SK-N-SH (cell line): ENCODE results near the gene CCDC18. TPM values are rescaled to one million over a fixed set of nuclear protein-coding genes. Genes with fewer than 3 reads are reported as not detected.
"Not testable (repeated sequence)": the region's sequence is repeated elsewhere in the genome, so short reads cannot be mapped to it uniquely, and the experiment has no call there.

ENCODE experiments used
- CTCF ChIA-PET: fragments of 300-600, 350-600 bp; formaldehyde crosslinking; extraction: SDS; loops from one replicate; lab custom pipeline; 2021; lab: Yijun Ruan, JAX
- POLR2A ChIA-PET: fragments of 350-600 bp; sonication (Branson Sonifier 250); formaldehyde crosslinking; extraction: SDS; loops from one replicate; lab custom pipeline; 2020; ENCODE audit warnings: antibody characterized with exemption, inconsistent platforms; lab: Yijun Ruan, JAX
- DNase-seq: peaks from one replicate; pipeline ENCODE4 v3.0.0; 2012
- H2AFZ ChIP-seq: fragments of 200-600 bp; sonication (generic); 2 replicates; pipeline ENCODE4 v1.8.1; 2016; ENCODE audit warnings: antibody characterized with exemption, mild to moderate bottlenecking, low read depth
- H3F3A ChIP-seq: fragments of 200-600 bp; sonication (generic); replicated peaks from 2 replicates; pipeline ENCODE3; 2016; ENCODE audit warnings: antibody characterized with exemption, mild to moderate bottlenecking; ENCODE audit not compliant: insufficient read depth
- H3K27ac ChIP-seq, 2 experiments: fragments of 200-500 bp in 1 of 2; fragments of 200-600 bp in 1 of 2; sonication (Bioruptor generic) in 1 of 2; sonication (generic), shearing (Covaris generic) in 1 of 2; 2 replicates each; pipeline versions ENCODE4 v1.5.1 to v1.6.1; 2014 to 2016; ENCODE audit warnings: low read depth in 2 of 2, inconsistent platforms in 1 of 2, low read length in 1 of 2, mild to moderate bottlenecking in 1 of 2, mixed read lengths in 1 of 2
- H3K27me3 ChIP-seq: fragments of 200-600 bp; sonication (generic), shearing (Covaris generic); 2 replicates; pipeline ENCODE4 v1.6.1; 2016; ENCODE audit warnings: mixed run types; ENCODE audit not compliant: insufficient read depth
- H3K36me3 ChIP-seq, 2 experiments: fragments of 200-500 bp in 1 of 2; fragments of 200-600 bp in 1 of 2; sonication (Bioruptor generic) in 1 of 2; sonication (generic) in 1 of 2; replicated peaks in 1 of 2; 2 replicates each; pipeline versions ENCODE3 to v1.5.1; 2014 to 2016; ENCODE audit warnings: low read length in 1 of 2, mild to moderate bottlenecking in 1 of 2; ENCODE audit not compliant: insufficient read depth in 2 of 2, control insufficient read depth in 1 of 2
- H3K4me1 ChIP-seq, 2 experiments: fragments of 200-500 bp in 1 of 2; fragments of 200-600 bp in 1 of 2; sonication (Bioruptor generic) in 1 of 2; sonication (generic), shearing (Covaris generic) in 1 of 2; 2 replicates each; pipeline versions ENCODE4 v1.5.1 to v1.6.1; 2014 to 2016; ENCODE audit warnings: low read depth in 1 of 2, low read length in 1 of 2, mixed run types in 1 of 2; ENCODE audit not compliant: insufficient read depth in 2 of 2, control insufficient read depth in 1 of 2
- H3K4me2 ChIP-seq: fragments of 200-600 bp; sonication (generic), shearing (Covaris generic); 2 replicates; pipeline ENCODE4 v1.6.1; 2017; ENCODE audit warnings: mixed run types
- H3K4me3 ChIP-seq, 2 experiments: fragments of 200-500 bp in 1 of 2; fragments of 200-600 bp in 1 of 2; sonication (Bioruptor generic) in 1 of 2; sonication (generic), shearing (Covaris generic) in 1 of 2; 2 replicates each; pipeline versions ENCODE4 v1.5.1 to v1.8.1; 2014 to 2016; ENCODE audit warnings: low read depth in 2 of 2, inconsistent platforms in 1 of 2, low read length in 1 of 2, mild to moderate bottlenecking in 1 of 2, mixed read lengths in 1 of 2, moderate library complexity in 1 of 2
- H3K79me2 ChIP-seq: fragments of 200-600 bp; sonication (generic); 2 replicates; pipeline ENCODE4 v1.8.1; 2017; ENCODE audit warnings: mild to moderate bottlenecking; ENCODE audit not compliant: insufficient read depth
- H3K9ac ChIP-seq: fragments of 200-600 bp; sonication (generic); 2 replicates; pipeline ENCODE4 v1.6.1; 2017; ENCODE audit warnings: mixed run types
- H3K9me2 ChIP-seq: fragments of 200-600 bp; sonication (generic); 2 replicates; pipeline ENCODE4 v1.6.1; 2017; ENCODE audit warnings: mixed run types
- H3K9me3 ChIP-seq: fragments of 200-600 bp; sonication (generic); 2 replicates; pipeline ENCODE4 v1.6.1; 2017; ENCODE audit warnings: mixed run types, mild to moderate bottlenecking, moderate library complexity
- H4K20me1 ChIP-seq: fragments of 200-600 bp; sonication (generic); 2 replicates; pipeline ENCODE4 v1.6.1; 2017; ENCODE audit warnings: mild to moderate bottlenecking, mixed run types; ENCODE audit not compliant: insufficient read depth
- CHD2 ChIP-seq: fragments of 150-350 bp; IDR thresholded peaks from 2 replicates; pipeline ENCODE4 v1.6.1; 2018; ENCODE audit warnings: low read length; ENCODE audit not compliant: partially characterized antibody
- CTCF ChIP-seq: fragments of 200-600 bp; sonication (generic); IDR thresholded peaks from 2 replicates; pipeline ENCODE4 v1.6.1; 2017; ENCODE audit warnings: antibody characterized with exemption, mild to moderate bottlenecking, moderate library complexity
- ELF1 ChIP-seq: IDR thresholded peaks from 2 replicates; pipeline ENCODE4 v1.4.0; 2012
- EP300 ChIP-seq, 2 experiments: IDR thresholded peaks; 2 replicates each; pipeline versions ENCODE4 v1.4.0 to v1.6.1; 2012; ENCODE audit warnings: borderline replicate concordance in 1 of 2, low read depth in 1 of 2, low read length in 1 of 2
- JUND ChIP-seq: IDR thresholded peaks from 2 replicates; pipeline ENCODE4 v1.4.0; 2012
- POLR2AphosphoS5 ChIP-seq: IDR thresholded peaks from 2 replicates; pipeline ENCODE4 v1.6.1; 2012; ENCODE audit warnings: low read depth, low read length
- RAD21 ChIP-seq: IDR thresholded peaks from 2 replicates; pipeline ENCODE4 v1.6.1; 2012; ENCODE audit warnings: mild to moderate bottlenecking, low read length
- RFX5 ChIP-seq: IDR thresholded peaks from 2 replicates; pipeline ENCODE4 v1.6.1; 2012; ENCODE audit warnings: mild to moderate bottlenecking, improper control_type of control experiment, low read length
- RXRA ChIP-seq: IDR thresholded peaks from 2 replicates; pipeline ENCODE4 v1.4.0; 2012; ENCODE audit warnings: low read depth, mild to moderate bottlenecking, borderline replicate concordance
- TAF1 ChIP-seq: IDR thresholded peaks from 2 replicates; pipeline ENCODE4 v1.6.1; 2012; ENCODE audit warnings: low read depth, mild to moderate bottlenecking, low read length, moderate library complexity, borderline replicate concordance
- USF1 ChIP-seq: IDR thresholded peaks from 2 replicates; pipeline ENCODE4 v1.4.0; 2012; ENCODE audit warnings: low read depth, borderline replicate concordance
- ZBTB33 ChIP-seq: IDR thresholded peaks from 2 replicates; pipeline ENCODE4 v1.4.0; 2012; ENCODE audit warnings: low read depth, borderline replicate concordance
- WGBS: methylation state at CpG from one replicate; pipeline ENCODE4 v1.1.6; 2017; ENCODE audit warnings: low lambda C conversion rate; 5-methylcytosine and 5-hydroxymethylcytosine counted together
- polyA plus RNA-seq, 3 experiments: library from polyadenylated mRNA; depleted of rRNA; stranded (reverse); fragments of >200 nt; gene quantifications; 2 replicates each; pipeline ENCODE4 v1.2.3, GENCODE V29; 2012

Gene CCDC18
- polyA plus RNA-seq, 1 of the 3 experiments (the other 2 are of a cell fraction), result 4.0 TPM

GRCh38 chr1:93257889-93258288, 77.4 kb downstream of the CCDC18 start:
- H4K20me1 ChIP-seq, result no peaks in the 10 kb centered on the region
- H3K4me1 ChIP-seq, result peaks cover 0 to 4% of the 10 kb centered on the region in 2 experiments; a peak in 1 of 4 replicates
- peaks cover 13% of the 10 kb centered on the region for H3F3A ChIP-seq
- H3K9ac ChIP-seq, result no peak overlapping the region
- POLR2A ChIA-PET, result no interaction called here
- H3K9me3 ChIP-seq, result no peaks in the 10 kb centered on the region; the same call in 1 of the 2 replicates
- TF ChIP-seq RAD21 (no peak), CTCF (no peak), CHD2 (no peak), RFX5 (no peak), EP300 (IDR thresholded peaks at IDR 0.05; ENCODE audit: borderline replicate concordance in 1 of 2, low read depth in 1 of 2, low read length in 1 of 2) (no peak), TAF1 (no peak), ZBTB33 (no peak), POLR2AphosphoS5 (no peak), USF1 (no peak), ELF1 (no peak), RXRA (no peak), JUND (no peak)
- TF ChIP-seq, all 33 proteins: peak for 0
- no peaks in the 10 kb centered on the region for H3K79me2 ChIP-seq
- no peaks in the 10 kb centered on the region for H3K27me3 ChIP-seq
- no peak overlapping the region for H3K4me3 ChIP-seq
- H2AFZ ChIP-seq, result no peak overlapping the region
- no peak overlapping the region for H3K4me2 ChIP-seq
- no peak for DNase-seq
- CTCF ChIA-PET, result interaction anchor here (1.3 kb wide), 1 partner anchor 46 kb away, joined by 7 read pairs; no protein-coding TSS in a partner anchor
- H3K9me2 ChIP-seq, result no peaks in the 10 kb centered on the region
- peaks cover 12 to 39% of the 10 kb centered on the region in 2 experiments for H3K36me3 ChIP-seq
- no peak overlapping the region for H3K27ac ChIP-seq

GRCh38 chr1:93260726-93261125, 80.2 kb downstream of the CCDC18 start:
- H4K20me1 ChIP-seq, H3K79me2 ChIP-seq, H3K4me2 ChIP-seq, H3K9me2 ChIP-seq, H2AFZ ChIP-seq, H3K27me3 ChIP-seq, POLR2A ChIA-PET, H3K9ac ChIP-seq, H3K4me3 ChIP-seq, DNase-seq, H3K4me1 ChIP-seq, CTCF ChIA-PET, H3K9me3 ChIP-seq, H3K27ac ChIP-seq: not testable (repeated sequence)
- H3F3A ChIP-seq, result peaks cover 13% of the 10 kb centered on the region
- peaks cover 19 to 54% of the 10 kb centered on the region in 2 experiments for H3K36me3 ChIP-seq
- WGBS, result 94% methylated on average over 3 of the region's 3 CpGs
